Muscle of arm (tissue), 14 donors: ENCODE data around the gene ERCC6. TPM values are rescaled to one million over a fixed set of nuclear protein-coding genes. Genes with fewer than 3 reads are reported as not detected.

Source experiments
- DNase-seq: peaks from one replicate; pipeline ENCODE4 v3.0.0-alpha.2; 2013
- long read RNA-seq, 11 donors: transcript quantifications; one replicate each; lab custom pipeline, GENCODE V29; 2026
- polyA plus RNA-seq, 12 donors: library from polyadenylated mRNA; unstranded; fragments of 120-200 nt; gene quantifications; one replicate each; pipeline ENCODE4 v1.2.1, GENCODE V29; 2013; ENCODE audit not compliant: insufficient read length in 12 of 12

Gene ERCC6
- 10 to 100 TPM in 10 of 12 donors, 1 to 10 TPM in 1, not detected in 1; 9.3 to 24.1 (median 12.7) TPM for polyA plus RNA-seq
- long read RNA-seq, donor 1, partial matches to known transcripts: 0 of 5 reads
- long read RNA-seq, donor 1, other reads (novel, unspliced or antisense): 0 of 5 reads
- long read RNA-seq, donor 2, partial matches to known transcripts: 0 of 1 reads
- long read RNA-seq, donor 2, other reads (novel, unspliced or antisense): 0 of 1 reads
- long read RNA-seq, donor 3, partial matches to known transcripts: 0 of 1 reads
- long read RNA-seq, donor 3, other reads (novel, unspliced or antisense): 0 of 1 reads
- long read RNA-seq, donor 4: 0 reads
- long read RNA-seq, donor 5: 0 reads
- long read RNA-seq, donor 6: 0 reads
- long read RNA-seq, donor 7: 0 reads
- long read RNA-seq, donor 8, partial matches to known transcripts: 0 of 1 reads
- long read RNA-seq, donor 8, other reads (novel, unspliced or antisense): 0 of 1 reads
- long read RNA-seq, donor 9, partial matches to known transcripts: 0 of 2 reads
- long read RNA-seq, donor 9, other reads (novel, unspliced or antisense): 0 of 2 reads
- long read RNA-seq, donor 10, full-length matches to known transcripts: 2 of 2 reads
- long read RNA-seq, donor 10, partial matches to known transcripts: 0 of 2 reads
- long read RNA-seq, donor 10, other reads (novel, unspliced or antisense): 0 of 2 reads
- long read RNA-seq, donor 11: 0 reads

DNA sequence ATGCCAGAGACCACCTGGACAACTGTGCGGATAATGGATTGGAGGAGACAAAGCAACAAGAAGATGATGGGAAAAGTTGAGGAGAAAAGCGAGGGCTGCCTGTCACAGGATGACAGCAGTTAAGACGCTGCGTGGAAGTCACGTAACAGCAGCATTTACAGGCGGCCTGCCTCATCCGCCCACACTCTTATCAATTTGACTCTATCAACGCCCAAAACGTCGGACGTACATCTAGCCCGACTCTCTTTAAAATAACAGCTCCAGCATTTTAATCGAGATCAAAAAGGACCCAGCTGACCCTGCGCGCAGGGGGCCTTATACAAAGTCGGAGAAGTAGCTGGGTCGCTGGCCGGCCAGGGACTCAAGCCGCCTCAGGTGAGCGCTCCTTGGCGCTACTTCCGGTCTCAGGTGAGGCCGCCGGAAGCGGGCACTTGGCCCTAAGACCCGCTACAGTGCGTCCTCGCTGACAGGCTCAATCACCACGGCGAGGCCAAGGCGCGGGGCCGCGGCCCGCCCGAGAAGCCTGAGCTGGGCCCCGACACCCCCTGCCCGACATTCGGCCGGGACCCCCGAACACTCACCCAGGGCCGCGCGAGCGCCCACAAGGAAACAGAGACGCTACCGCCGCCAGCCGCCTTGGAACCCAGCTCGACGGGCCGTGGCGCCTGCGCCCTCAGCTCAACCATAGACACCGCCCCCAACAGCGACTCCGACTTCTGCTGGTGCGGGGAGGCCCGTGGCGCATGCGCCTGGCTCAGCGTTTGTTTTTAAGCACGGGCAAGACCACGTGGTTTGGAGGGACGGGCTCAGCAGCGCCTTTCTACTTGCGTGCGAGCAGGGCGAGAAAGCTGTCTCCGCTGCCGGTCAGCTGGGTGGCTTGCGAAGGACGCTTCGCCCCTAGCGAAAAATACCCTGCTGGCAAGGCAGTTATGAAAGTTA is at the start of gene ERCC6:
Gene ERCC6 (minus strand): TSS at position 741 of the 939 bp plus-strand sequence.
- DNase-seq: peak; percentile 97

- DNase-seq: no peak
Observed at GRCh38 chr10:49587981-49588380, 49.1 kb upstream of the ERCC6 start.

- no peak for DNase-seq
Observed at GRCh38 chr10:49585387-49585786, 46.5 kb upstream of the ERCC6 start.

DNA sequence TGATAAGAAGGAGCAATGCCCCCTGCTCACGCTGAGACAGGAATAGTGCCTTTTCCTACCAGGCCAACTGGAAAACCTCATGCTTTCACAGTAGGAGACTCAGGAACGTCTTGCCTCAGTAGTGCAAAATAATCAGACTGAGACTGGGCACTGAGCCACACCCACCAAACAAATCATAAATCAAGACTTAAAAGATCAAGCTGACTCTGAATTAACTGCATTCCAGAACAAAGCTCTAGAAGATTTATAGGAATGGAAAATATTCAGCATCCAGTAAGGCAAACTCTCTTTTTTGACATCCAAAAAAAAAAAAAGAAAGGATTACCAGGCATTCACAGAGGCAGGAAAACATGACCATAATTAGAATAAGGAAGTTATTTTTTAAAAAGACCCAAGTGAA is 40.7 kb upstream of the ERCC6 start:
- DNase-seq: no peak

DNA sequence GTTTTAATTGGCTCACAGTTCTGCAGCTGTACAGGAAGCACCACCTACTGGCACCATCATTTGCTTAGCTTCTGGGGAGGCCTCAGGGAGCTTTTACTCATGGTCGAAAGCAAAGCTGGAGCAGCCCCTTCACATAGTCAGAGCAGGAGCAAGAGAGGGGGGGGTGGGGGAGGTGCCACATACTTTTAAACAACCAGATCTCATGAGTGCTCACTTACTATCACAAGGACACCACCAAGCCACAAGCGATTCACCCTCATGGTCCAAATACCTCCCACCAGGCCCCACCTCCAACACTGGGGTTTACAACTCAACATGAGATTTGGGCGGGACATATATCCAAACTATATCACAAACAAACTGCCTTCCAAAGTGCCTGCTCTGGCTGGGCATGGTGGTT is 39.5 kb upstream of the ERCC6 start:
- no peak for DNase-seq

DNA sequence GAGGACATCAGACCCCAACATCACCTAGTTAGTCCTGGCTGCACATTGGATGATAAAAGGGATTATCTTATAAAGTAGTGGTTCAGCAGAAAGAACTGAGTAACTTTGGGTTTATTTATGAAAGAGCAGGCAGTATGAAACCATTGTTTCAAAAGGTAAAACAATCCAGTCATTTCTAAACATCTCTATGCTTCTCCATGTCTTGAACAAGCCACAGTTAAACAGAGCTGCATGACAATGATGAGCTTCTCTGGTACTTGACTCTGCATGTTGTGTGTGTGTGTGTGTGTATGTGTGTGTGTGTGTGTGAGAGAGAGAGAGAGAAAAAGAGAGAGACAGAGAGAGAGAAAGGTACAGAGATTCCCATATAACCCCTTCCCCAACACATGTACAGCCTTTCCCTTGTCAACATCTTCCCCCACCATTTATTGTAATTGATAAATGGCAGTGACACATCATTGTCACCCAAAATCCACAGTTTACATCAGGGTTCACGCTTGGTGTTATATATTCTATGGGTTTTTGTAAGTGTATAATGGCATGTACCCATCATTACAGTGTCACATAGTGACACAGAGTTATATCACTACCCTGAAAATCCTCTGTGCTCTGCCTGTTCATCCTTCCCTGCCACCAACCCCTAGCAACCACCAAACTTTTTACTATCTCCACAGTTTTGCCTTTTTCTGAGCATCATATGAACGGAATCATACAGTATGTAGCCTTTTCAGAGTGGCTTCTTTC is 38.4 kb upstream of the ERCC6 start:
- no peak for DNase-seq

DNA sequence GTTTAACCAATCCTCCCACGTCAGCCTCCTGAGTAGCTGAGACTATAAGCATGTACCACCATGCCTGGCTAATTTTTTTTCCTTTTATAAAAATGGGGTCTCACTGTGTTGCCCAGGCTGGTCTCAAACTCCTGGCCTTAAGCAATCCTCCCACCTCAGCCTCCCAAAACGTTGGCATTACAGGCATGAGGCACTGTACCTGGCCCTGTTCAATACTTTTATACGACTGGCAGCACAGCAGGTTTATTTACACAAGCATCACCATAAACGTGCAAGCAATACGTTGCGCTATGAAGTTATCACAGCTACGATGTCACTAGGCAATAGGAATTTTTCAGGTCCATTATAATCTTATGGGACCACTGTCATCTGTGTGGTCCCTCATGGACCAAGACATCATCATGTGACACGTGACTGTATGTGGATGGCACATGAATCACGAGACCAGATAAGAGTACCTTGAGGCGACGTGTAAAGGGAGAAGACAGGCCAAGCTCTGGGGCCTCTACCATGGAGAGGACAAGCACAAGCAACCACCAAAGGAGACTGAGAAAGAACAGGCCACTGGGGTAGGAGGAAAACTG is 36.7 kb upstream of the ERCC6 start:
- DNase-seq: no peak

GRCh38 chr10:49572594-49573114 is 33.7 kb upstream of the ERCC6 start:
- no peak for DNase-seq

DNA sequence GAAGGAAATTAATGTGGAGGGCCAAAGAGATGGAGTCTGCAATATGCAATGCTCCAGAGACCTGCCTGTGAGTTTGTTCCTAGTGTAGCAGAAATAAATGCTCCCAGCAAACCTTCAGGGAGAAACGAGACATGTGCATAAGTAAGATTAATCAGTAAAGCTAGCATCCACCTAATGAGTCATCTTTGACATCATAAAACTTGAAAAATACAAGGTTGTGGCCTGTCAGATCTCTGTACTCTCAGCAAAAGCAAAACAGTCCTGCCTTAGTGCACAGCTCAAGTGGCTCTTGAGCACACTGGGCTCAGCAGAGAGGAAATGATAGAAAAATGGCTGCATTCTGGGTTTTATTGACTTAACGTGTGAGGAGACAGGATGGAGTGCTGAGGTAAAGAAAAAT is 32.5 kb upstream of the ERCC6 start:
- no peak for DNase-seq

DNA sequence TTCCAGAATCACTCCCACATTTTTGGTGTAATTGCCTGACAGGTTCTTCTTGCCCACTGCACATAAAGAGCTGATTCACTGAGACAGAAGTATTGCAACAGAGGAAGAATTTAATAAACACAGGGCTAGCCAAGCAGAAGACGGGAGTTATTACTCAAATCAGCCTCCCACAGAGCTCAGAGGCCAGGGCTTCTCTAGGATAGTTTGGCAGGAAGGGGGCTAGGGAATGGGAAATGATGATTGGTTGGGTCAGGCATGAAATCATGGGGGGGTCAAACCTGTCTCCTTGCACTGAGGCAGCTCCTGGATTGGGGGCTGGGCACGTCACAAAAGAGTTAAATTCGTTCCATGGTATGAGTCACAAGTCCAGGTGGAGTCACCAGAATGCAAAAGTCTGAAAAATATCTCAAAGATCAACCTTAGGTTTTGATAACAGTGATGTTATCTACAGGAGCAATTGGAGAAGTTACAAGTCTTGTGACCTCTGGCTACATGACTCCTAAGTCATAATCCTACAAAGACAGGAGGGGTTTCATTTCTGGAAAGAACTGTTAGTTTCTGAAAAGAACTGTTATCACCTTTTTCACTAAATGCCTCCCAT is 30.2 kb upstream of the ERCC6 start:
- no peak for DNase-seq

- no peak for DNase-seq
Observed at GRCh38 chr10:49568235-49568634, 29.3 kb upstream of the ERCC6 start.

DNA sequence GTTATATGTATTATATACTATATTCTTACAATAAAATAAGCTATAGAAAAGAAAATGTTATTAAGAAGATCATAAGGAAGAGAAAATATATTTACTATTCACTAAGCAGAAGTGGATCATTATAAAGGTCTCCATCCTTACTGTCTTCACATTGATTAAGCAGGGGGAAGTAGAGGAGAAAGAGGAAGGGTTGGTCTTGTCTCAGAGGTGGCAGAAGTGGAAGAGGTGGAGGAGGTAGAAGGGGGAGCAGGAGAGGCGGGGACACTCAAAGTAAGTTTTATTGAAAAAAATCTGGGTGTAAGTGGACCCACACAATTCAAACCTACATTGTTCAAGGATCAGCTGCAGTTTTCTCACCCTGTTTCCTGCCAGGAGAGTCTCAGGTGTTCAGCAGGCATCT is 28.9 kb upstream of the ERCC6 start:
- DNase-seq: no peak

GRCh38 chr10:49564461-49565009 is 25.6 kb upstream of the ERCC6 start:
- DNase-seq: no peak

- no peak for DNase-seq
Observed at GRCh38 chr10:49562893-49563292, 24.0 kb upstream of the ERCC6 start.

DNA sequence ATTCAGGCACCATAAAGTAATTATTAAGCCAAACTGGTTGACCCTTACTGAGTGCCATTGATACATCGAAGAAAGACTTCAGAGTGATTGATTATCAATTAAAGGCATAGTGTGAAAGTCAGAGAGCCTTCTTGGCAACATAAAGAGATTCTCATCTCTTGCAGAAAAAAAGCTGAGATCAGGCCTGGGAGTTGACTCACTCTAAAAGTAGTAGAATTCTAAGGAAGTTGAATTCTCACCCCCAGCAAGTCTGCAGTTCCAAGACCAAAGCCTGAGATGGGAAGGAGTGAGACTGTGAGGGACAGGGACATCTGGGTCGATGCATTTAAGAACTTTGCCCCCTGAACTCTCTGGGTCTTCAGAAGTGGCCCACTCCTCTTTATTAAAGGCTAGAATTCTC is 21.6 kb upstream of the ERCC6 start:
- DNase-seq: no peak

DNA sequence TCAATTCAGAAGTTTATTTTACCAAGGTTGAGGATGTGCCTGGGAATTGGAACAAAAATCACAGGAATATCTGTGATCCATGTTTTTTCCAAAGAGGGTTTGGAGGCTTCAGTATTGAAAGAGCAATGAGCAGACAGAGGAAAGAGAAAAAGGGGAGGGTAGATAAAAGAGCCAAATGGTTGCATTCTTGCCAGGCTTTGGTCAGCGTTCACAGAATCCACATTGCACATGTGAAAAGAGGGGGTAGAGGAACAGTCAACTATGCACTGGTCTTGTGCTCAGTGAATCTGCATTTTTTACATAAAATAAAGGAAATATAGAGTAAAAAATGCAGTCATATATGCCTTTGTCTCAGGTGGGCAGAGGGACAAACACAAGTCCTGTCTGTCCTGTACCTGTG is 20.6 kb upstream of the ERCC6 start:
- no peak for DNase-seq

- no peak for DNase-seq
Observed at GRCh38 chr10:49558190-49558589, 19.3 kb upstream of the ERCC6 start.

DNA sequence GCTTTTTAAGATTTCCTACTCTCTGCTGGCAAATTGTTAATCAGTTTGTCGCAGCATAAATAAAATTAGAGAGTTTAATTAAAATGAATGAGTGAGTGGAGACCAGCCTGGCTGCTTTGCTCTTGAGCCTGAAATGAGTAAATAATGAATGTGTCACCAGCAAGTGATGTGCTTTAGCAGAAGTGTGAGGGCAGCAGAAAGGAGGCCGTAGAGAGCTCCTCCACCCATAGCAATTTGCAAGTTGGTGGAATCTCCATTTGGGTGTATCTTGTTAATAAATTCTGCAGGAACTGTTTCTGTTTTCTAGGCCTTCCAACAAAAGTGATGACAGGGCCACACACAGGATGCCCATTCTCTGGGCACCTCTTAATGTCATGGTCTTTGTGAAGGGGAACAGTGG is 18.8 kb upstream of the ERCC6 start:
- no peak for DNase-seq

GRCh38 chr10:49556723-49557122 is 17.8 kb upstream of the ERCC6 start:
- DNase-seq: no peak

DNA sequence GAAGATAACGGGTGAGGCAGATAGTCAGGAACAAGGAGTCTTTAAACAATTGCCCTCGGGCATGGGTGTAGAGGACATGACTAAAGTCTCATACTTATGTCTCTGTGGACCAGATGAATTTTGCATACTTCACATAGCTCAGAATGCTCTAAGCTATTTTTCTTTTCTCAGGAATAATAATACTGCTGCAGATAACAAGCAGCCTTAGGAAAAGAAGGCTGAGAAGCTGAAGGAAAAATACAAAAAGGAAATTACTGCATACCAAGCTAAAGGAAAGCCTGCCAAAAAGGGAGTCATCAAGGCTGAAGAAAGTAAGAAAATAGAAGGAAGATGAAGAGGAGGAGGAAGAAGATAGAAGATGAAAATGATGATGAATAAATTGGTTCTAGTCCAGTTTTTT is 13.4 kb upstream of the ERCC6 start:
- no peak for DNase-seq
